ENCODE data around the gene DYRK1B.
A peak's percentile ranks its signal among the peaks of the same experiment; 100 is the strongest.

GRCh38 chr19:39843919-39844793 is 10.2 kb upstream of the DYRK1B start:
- peak; percentile 78 for TF ChIP-seq CTCF (conservative IDR thresholded peaks at IDR 0.05; ENCODE audit: low read depth, low read length)
- TF ChIP-seq EZH2 (IDR thresholded peaks at IDR 0.05; ENCODE audit: borderline replicate concordance, low read depth, low read length, poor library complexity, severe bottlenecking): no peak

All from A673 (cell line).